Osteocyte (in vitro differentiated cells): ENCODE results near the gene GJD3. TPM values are rescaled to one million over a fixed set of nuclear protein-coding genes. Genes with fewer than 3 reads are reported as not detected.

Experiments
- DNase-seq: peaks from one replicate; pipeline ENCODE4 v3.0.0; 2021; ENCODE audit warnings: mixed read lengths; ENCODE audit not compliant: unreplicated experiment; ENCODE audit errors: extremely low spot score
- H3K27ac Mint-ChIP-seq: one replicate; pipeline ENCODE4 v1.8.0; 2021; ENCODE audit warnings: mild to moderate bottlenecking, mixed read lengths; ENCODE audit not compliant: unreplicated experiment
- H3K27me3 Mint-ChIP-seq: one replicate; pipeline ENCODE4 v1.8.0; 2021; ENCODE audit warnings: mixed read lengths; ENCODE audit not compliant: unreplicated experiment
- H3K36me3 Mint-ChIP-seq: one replicate; pipeline ENCODE4 v1.8.0; 2021; ENCODE audit warnings: mixed read lengths; ENCODE audit not compliant: unreplicated experiment
- H3K4me1 Mint-ChIP-seq: one replicate; pipeline ENCODE4 v1.8.0; 2021; ENCODE audit warnings: mixed read lengths; ENCODE audit not compliant: unreplicated experiment
- H3K4me3 Mint-ChIP-seq: one replicate; pipeline ENCODE4 v1.8.0; 2021; ENCODE audit warnings: mild to moderate bottlenecking, moderate library complexity, mixed read lengths; ENCODE audit not compliant: unreplicated experiment
- H3K9me3 Mint-ChIP-seq: one replicate; pipeline ENCODE4 v1.8.0; 2021; ENCODE audit warnings: mixed read lengths; ENCODE audit not compliant: unreplicated experiment
- total RNA-seq: library from RNA; stranded (reverse); gene quantifications from 2 replicates; pipeline ENCODE4 v1.2.1, GENCODE V29; 2021
- TF ChIP-seq, protein P1 (sequence below): fragments of 200-600 bp; sonication (generic); IDR thresholded peaks from 2 replicates; pipeline ENCODE4 v1.5.0; 2021; ENCODE audit warnings: antibody characterized with exemption, mild to moderate bottlenecking, moderate library complexity

Gene GJD3
- total RNA-seq, 1 donor from 2014 or later: 0.40 TPM

- H3K27ac Mint-ChIP-seq: peak overlapping the region; percentile 75
- H3K4me1 Mint-ChIP-seq: peaks cover 57% of the 10 kb centered on the region
- TF ChIP-seq, protein P1, sequence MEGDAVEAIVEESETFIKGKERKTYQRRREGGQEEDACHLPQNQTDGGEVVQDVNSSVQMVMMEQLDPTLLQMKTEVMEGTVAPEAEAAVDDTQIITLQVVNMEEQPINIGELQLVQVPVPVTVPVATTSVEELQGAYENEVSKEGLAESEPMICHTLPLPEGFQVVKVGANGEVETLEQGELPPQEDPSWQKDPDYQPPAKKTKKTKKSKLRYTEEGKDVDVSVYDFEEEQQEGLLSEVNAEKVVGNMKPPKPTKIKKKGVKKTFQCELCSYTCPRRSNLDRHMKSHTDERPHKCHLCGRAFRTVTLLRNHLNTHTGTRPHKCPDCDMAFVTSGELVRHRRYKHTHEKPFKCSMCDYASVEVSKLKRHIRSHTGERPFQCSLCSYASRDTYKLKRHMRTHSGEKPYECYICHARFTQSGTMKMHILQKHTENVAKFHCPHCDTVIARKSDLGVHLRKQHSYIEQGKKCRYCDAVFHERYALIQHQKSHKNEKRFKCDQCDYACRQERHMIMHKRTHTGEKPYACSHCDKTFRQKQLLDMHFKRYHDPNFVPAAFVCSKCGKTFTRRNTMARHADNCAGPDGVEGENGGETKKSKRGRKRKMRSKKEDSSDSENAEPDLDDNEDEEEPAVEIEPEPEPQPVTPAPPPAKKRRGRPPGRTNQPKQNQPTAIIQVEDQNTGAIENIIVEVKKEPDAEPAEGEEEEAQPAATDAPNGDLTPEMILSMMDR: peak; percentile 20
- peaks cover 11% of the 10 kb centered on the region for H3K36me3 Mint-ChIP-seq
- peak overlapping the region; percentile 78 for H3K4me3 Mint-ChIP-seq
- DNase-seq: no peak
- no peaks in the 10 kb centered on the region for H3K9me3 Mint-ChIP-seq
- H3K27me3 Mint-ChIP-seq: no peaks in the 10 kb centered on the region
These were observed 23.4 kb downstream of the GJD3 start for GRCh38 chr17:40340880-40341807.

DNA sequence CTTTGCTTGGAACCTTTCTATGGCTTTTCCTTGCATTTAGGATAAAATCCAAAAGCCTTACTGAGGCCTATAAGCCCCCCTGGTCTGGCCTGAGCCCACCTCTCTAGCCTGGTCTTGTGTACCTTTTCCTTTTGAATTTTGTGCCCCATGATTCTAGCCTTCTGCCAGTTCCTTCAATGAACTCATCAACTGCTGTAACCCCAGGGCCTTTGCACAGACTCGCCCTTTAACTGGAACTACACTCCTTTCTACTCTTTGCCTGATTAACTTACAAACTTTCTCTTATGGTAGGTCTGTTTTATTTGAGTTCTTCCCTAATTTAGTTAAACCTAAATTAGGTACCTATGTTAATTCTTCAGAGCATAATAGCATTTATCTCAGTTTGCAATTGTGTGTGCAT lies 24.2 kb downstream of the GJD3 start:
- Mint-ChIP-seq H3K36me3 (peaks cover 11% of the 10 kb centered on the region), H3K9me3 (no peaks in the 10 kb centered on the region), H3K27me3 (no peaks in the 10 kb centered on the region), H3K27ac (no peak overlapping the region), H3K4me3 (no peak overlapping the region), H3K4me1 (peaks cover 53% of the 10 kb centered on the region)
- DNase-seq: no peak
- TF ChIP-seq, protein P1: no peak

DNA sequence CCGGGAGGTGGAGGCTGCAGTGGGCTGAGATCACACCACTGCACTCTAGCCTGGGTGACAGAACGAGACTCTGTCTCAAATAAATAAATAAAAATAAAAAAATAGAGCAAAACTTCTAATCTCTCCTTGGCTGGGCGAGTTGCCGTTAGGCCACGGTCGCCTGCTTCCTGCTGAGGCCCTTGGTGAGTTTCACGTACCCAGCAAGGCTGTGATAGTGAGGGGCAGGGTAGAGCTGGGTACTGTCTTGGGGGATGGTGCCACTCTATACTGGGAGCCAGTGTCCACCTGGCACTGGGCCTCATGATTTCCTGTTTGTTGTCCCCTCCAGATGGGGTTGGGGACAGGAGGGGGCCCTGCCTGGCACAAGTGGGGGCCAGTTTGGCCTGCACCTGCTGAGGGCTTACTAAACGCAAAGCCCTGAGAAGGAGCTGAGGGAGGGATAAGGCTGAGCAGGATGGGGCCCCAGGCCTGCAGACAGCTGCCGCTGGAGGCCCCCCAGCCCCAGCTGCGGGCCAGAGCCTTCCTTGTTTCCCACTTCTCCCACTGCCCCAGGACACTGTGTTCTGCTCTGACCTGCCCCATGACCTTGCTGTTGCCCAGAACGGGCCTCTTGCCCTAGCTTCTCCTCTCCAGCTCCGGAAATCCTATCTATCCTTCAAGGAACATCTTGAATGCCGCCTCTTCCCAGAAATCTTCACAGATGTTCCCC lies 25.4 kb downstream of the GJD3 start:
- Mint-ChIP-seq H3K4me3 (no peak overlapping the region), H3K4me1 (peaks cover 54% of the 10 kb centered on the region), H3K27ac (peak overlapping the region; percentile 4), H3K9me3 (no peaks in the 10 kb centered on the region), H3K36me3 (peaks cover 13% of the 10 kb centered on the region), H3K27me3 (no peaks in the 10 kb centered on the region)
- TF ChIP-seq, protein P1: no peak
- DNase-seq: no peak

- Mint-ChIP-seq H3K27ac (no peak overlapping the region), H3K9me3 (no peaks in the 10 kb centered on the region), H3K27me3 (no peaks in the 10 kb centered on the region), H3K36me3 (peaks cover 13% of the 10 kb centered on the region), H3K4me3 (no peak overlapping the region), H3K4me1 (peaks cover 44% of the 10 kb centered on the region)
- TF ChIP-seq, protein P1: no peak
- DNase-seq: no peak
These were observed 26.5 kb downstream of the GJD3 start for GRCh38 chr17:40338058-40338457.

DNA sequence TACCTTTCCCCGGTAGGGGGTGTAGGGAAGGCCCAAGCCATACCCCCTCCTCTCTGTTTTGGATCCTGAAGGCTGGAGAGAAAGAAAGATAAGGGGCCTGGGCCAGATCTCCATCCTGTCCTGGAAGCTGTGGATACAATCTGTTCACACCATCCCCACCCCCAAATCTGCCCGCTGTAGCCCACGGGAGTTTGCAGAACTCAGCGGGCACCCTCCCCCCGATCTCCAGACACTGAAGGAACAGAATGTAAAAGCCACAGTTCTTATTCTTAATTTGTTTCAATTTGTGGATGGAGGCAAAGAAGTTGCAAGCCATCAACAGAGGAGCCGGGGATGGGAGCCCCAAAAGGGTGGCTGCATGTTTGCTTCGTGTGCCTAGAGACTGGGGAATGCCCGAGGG lies 27.2 kb downstream of the GJD3 start:
- H3K9me3 Mint-ChIP-seq: no peaks in the 10 kb centered on the region
- TF ChIP-seq, protein P1: no peak
- no peaks in the 10 kb centered on the region for H3K27me3 Mint-ChIP-seq
- DNase-seq: no peak
- no peak overlapping the region for H3K4me3 Mint-ChIP-seq
- no peak overlapping the region for H3K27ac Mint-ChIP-seq
- peaks cover 46% of the 10 kb centered on the region for H3K4me1 Mint-ChIP-seq
- H3K36me3 Mint-ChIP-seq: peaks cover 16% of the 10 kb centered on the region
